ENCODE results near the gene ACVR1. TPM values are rescaled to one million over a fixed set of nuclear protein-coding genes. Genes with fewer than 3 reads are reported as not detected.

Gene ACVR1
- total and polyA plus RNA-seq, 9 of the 15 experiments (the other 6 are each of a cell fraction or from before 2014, with no cell fraction given): 3.8 to 14.3 (median 6.9) TPM

GRCh38 chr2:157876066-157876785 is at the start of gene ACVR1 (continued):
- no peak for TF ChIP-seq SMARCC2 (IDR thresholded peaks at IDR 0.05; ENCODE audit: low read depth)
- TF ChIP-seq NBN (IDR thresholded peaks at IDR 0.05; ENCODE audit: low read depth): peak; percentile 78
- TF ChIP-seq BCL6 (CRISPR knock-in tag; IDR thresholded peaks at IDR 0.05): no peak

GRCh38 chr2:157925071-157925470 is 48.9 kb upstream of the ACVR1 start:
- H3K4me3 ChIP-seq: no peak overlapping the region
- no peaks in the 10 kb centered on the region for H3K9me1 ChIP-seq (ENCODE audit: control insufficient read depth, insufficient read depth, low read length)
- no peaks in the 10 kb centered on the region for H3K27me3 ChIP-seq (ENCODE audit: control insufficient read depth in 2 of 2, insufficient read depth in 2 of 2, low read length in 2 of 2)
- intact Hi-C loops (cut with micrococcal nuclease) (no loop called here), in situ Hi-C loops (cut with MboI) (no loop called here)
- H3K4me1 ChIP-seq (replicated peaks in 1 of 2; ENCODE audit: control insufficient read depth in 2 of 2, insufficient read depth in 2 of 2, low read length in 2 of 2): peaks cover 11 to 43% of the 10 kb centered on the region in 2 experiments
- H3K27ac ChIP-seq (ENCODE audit: extremely low read depth, low read depth, low read length): no peak overlapping the region; the same call in 2 of the 3 replicates
- ATAC-seq (no peak), FAIRE-seq (no peak), DNase-seq (ENCODE audit: extremely low read depth in 1 of 4, low spot score in 3 of 4) (no peak)
- POLR2A ChIA-PET: no interaction called here
- BruUV-seq (replicated peaks): no TSS peak
- H3K9ac ChIP-seq (ENCODE audit: insufficient read depth in 1 of 2, low read depth in 2 of 2, low read length in 2 of 2): no peak overlapping the region
- TF ChIP-seq BCLAF1 (IDR thresholded peaks at IDR 0.05; ENCODE audit: borderline replicate concordance in 1 of 2, control insufficient read depth in 1 of 2, low read depth in 2 of 2, low read length in 1 of 2): no peak
- TF ChIP-seq MLLT1 (IDR thresholded peaks at IDR 0.05): 0 out of 4 replicates have a peak, but pooled peaks of 1 of the 2 experiments have one; percentile 20
- 0 out of 2 replicates have a peak, but pooled peaks have one; percentile 53 for TF ChIP-seq KLF10 (CRISPR knock-in tag; IDR thresholded peaks at IDR 0.05)
- no peak for TF ChIP-seq ZNF740 (CRISPR knock-in tag; IDR thresholded peaks at IDR 0.05)
- TF ChIP-seq ZNF740 (tag; IDR thresholded peaks at IDR 0.05): no peak
- TF ChIP-seq GATAD2B (IDR thresholded peaks at IDR 0.05; ENCODE audit: borderline replicate concordance): no peak
- 0 out of 4 replicates have a peak, but pooled peaks of 1 of the 2 experiments have one; percentile 33 for TF ChIP-seq ARNT (IDR thresholded peaks at IDR 0.05)
- CTCF ChIA-PET (ENCODE audit: low intra/inter-chr PET ratio): no interaction called here
- H2AFZ ChIP-seq (ENCODE audit: low read depth, low read length): peak overlapping the region; percentile 50
- H3K9me3 ChIP-seq (replicated peaks; ENCODE audit: control insufficient read depth, insufficient read depth, low read depth, low read length): no peaks in the 10 kb centered on the region
- H3K4me2 ChIP-seq (ENCODE audit: insufficient read depth, low read length): no peak overlapping the region
- no peaks in the 10 kb centered on the region for H3K79me2 ChIP-seq (ENCODE audit: control insufficient read depth, insufficient read depth, low read length)
- no peaks in the 10 kb centered on the region for H3K36me3 ChIP-seq (ENCODE audit: control insufficient read depth, insufficient read depth, low read length)
- H4K20me1 ChIP-seq (replicated peaks; ENCODE audit: control insufficient read depth, insufficient read depth, low read length): no peaks in the 10 kb centered on the region
- WGBS (ENCODE audit: insufficient coverage, low coverage, missing lambda C conversion rate): 37% methylated on average over 3 of the region's 3 CpGs

Measured in K562 (cell line).